IPS-18a (cell line): ENCODE measurements around the gene RET.

Experiments used
- H3K27ac ChIP-seq: one replicate; pipeline ENCODE4 v1.5.1; 2013; ENCODE audit warnings: low read length
- H3K27me3 ChIP-seq: one replicate; pipeline ENCODE4 v1.6.1; 2013; ENCODE audit warnings: mild to moderate bottlenecking, low read length; ENCODE audit not compliant: control insufficient read depth, insufficient read depth
- H3K36me3 ChIP-seq: one replicate; pipeline ENCODE4 v1.6.1; 2013; ENCODE audit warnings: low read depth, low read length; ENCODE audit not compliant: control insufficient read depth
- H3K4me1 ChIP-seq: one replicate; pipeline ENCODE4 v1.6.1; 2013; ENCODE audit warnings: low read depth, low read length; ENCODE audit not compliant: control insufficient read depth
- H3K4me3 ChIP-seq: one replicate; pipeline ENCODE4 v1.5.1; 2013; ENCODE audit warnings: low read length
- H3K9ac ChIP-seq: one replicate; pipeline ENCODE4 v1.6.1; 2013; ENCODE audit warnings: mild to moderate bottlenecking, low read length, moderate library complexity
- H3K9me3 ChIP-seq: one replicate; pipeline ENCODE4 v1.6.1; 2013; ENCODE audit warnings: low read depth, low read length; ENCODE audit not compliant: control insufficient read depth

Gene RET

DNA sequence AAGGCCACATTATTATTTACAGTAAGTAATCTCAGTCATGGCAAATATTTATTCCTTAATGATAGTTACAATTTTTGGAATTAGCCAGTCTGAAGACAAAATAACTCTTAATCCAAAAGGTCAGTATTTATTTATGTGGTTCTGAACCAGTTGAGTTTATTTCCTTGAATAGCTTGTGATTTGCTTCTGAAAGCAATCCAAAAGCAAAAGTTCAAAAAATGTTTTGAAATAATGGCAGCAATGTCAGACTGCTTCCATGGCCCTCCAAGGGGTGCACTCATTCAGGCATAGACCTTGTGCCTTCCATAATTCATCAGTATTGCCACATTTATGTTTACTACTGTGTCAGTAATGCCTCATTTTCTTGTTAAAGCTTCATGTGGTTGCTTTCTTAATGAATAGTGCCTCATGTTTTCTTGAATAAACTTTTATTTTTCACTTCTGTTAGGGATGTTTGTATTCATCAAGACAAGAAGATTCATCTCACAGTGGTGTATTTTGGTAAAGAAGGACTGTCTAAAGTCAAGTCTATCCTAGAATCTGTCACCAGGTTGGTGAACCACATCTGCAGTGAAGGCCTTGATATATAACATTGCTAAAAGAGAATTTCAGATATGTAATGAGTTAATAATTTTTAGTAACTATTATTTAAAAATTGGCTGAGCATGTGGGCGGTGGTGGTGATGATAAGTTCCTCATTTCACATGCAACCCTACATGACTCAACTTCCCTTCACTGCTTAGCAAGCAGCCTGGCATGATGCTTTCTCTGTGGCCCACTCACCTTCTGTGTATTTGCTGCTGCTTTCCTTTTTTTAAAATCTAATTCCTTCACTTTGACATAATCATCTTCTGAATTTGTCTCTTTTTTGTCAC is 83.4 kb downstream of the RET start:
- Histone ChIP-seq H3K4me3 (no peak overlapping the region), H3K27ac (no peak overlapping the region), H3K36me3 (no peaks in the 10 kb centered on the region), H3K27me3 (no peaks in the 10 kb centered on the region), H3K4me1 (no peaks in the 10 kb centered on the region), H3K9ac (no peak overlapping the region), H3K9me3 (no peaks in the 10 kb centered on the region)

- Histone ChIP-seq H3K27me3 (no peaks in the 10 kb centered on the region), H3K4me1 (no peaks in the 10 kb centered on the region), H3K4me3 (no peak overlapping the region), H3K27ac (no peak overlapping the region), H3K9ac (no peak overlapping the region), H3K9me3 (no peaks in the 10 kb centered on the region), H3K36me3 (no peaks in the 10 kb centered on the region)
These were observed 84.0 kb downstream of the RET start for GRCh38 chr10:43160921-43161255.

- Histone ChIP-seq H3K36me3 (no peaks in the 10 kb centered on the region), H3K9me3 (no peaks in the 10 kb centered on the region), H3K4me3 (no peak overlapping the region), H3K9ac (no peak overlapping the region), H3K27me3 (no peaks in the 10 kb centered on the region), H3K4me1 (no peaks in the 10 kb centered on the region), H3K27ac (no peak overlapping the region)
These were observed 85.7 kb downstream of the RET start for GRCh38 chr10:43162604-43163003.

DNA sequence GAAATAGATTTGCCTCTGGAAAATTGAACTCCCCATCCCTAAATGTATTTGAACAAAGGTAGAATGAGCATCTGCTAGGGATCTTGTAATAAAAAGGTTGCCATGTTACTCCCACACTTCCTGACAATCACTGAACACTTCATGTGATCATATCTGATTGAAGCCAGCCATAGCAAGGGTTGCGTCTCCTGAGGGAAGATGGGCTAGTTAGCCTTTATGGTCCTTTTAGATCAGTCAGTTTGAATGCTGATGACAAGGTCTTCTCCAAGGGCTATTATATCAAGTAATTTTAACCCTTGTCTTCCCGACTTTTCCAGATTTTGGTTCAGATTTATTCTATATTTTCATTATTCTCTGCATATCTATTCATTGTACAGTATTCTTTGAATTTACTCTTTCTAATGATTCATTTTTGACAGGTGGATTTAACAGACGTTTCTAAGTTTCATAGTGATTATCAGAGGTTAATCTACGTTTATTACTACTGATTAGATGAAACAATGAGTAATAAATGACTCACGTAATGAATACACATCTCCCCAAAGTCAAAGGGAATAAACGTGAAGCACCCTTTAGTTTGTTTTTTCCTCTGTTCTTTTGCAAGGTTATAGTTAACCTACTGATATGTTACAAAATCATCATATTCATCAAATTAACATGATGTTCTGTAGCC is 89.5 kb downstream of the RET start:
- Histone ChIP-seq H3K9ac (no peak overlapping the region), H3K9me3 (no peaks in the 10 kb centered on the region), H3K4me3 (no peak overlapping the region), H3K4me1 (no peaks in the 10 kb centered on the region), H3K27me3 (no peaks in the 10 kb centered on the region), H3K36me3 (no peaks in the 10 kb centered on the region), H3K27ac (no peak overlapping the region)

- no peak overlapping the region for H3K4me3 ChIP-seq
- H3K27me3 ChIP-seq, result no peaks in the 10 kb centered on the region
- H3K9me3 ChIP-seq, result no peaks in the 10 kb centered on the region
- peaks cover 4% of the 10 kb centered on the region for H3K4me1 ChIP-seq
- no peak overlapping the region for H3K9ac ChIP-seq
- H3K36me3 ChIP-seq, result no peaks in the 10 kb centered on the region
- H3K27ac ChIP-seq, result no peak overlapping the region
These were observed 90.1 kb downstream of the RET start for GRCh38 chr10:43166880-43167497.

- Histone ChIP-seq H3K36me3 (no peaks in the 10 kb centered on the region), H3K27ac (no peak overlapping the region)
These were observed 90.6 kb downstream of the RET start for GRCh38 chr10:43167498-43167889.

DNA sequence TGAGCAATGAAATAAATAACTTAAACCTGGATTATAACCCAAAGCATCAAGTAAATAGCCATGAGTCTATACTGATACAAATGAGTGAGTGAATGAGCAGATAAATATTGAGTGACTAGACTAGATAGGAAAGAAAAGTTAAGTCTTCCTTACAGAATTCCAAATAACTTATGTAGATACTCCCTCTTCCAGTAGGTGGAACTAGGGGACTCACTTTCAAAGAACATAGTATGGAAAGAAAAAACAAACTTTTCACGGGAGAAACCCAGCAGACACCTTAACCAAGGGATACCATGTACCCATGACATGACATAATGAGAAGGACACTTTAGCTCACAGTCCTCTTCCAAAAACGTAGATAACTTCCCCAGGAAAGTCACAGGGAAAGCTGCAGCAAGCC is 93.6 kb downstream of the RET start:
- Histone ChIP-seq H3K9me3 (no peaks in the 10 kb centered on the region), H3K27ac (no peak overlapping the region), H3K9ac (no peak overlapping the region), H3K36me3 (no peaks in the 10 kb centered on the region), H3K4me3 (no peak overlapping the region), H3K27me3 (no peaks in the 10 kb centered on the region), H3K4me1 (peaks cover 4% of the 10 kb centered on the region)

More at GRCh38 chr10:43167498-43167889, 90.6 kb downstream of the RET start:
- Histone ChIP-seq H3K9ac (no peak overlapping the region), H3K4me1 (peaks cover 4% of the 10 kb centered on the region), H3K4me3 (no peak overlapping the region), H3K9me3 (no peaks in the 10 kb centered on the region), H3K27me3 (no peaks in the 10 kb centered on the region)

DNA sequence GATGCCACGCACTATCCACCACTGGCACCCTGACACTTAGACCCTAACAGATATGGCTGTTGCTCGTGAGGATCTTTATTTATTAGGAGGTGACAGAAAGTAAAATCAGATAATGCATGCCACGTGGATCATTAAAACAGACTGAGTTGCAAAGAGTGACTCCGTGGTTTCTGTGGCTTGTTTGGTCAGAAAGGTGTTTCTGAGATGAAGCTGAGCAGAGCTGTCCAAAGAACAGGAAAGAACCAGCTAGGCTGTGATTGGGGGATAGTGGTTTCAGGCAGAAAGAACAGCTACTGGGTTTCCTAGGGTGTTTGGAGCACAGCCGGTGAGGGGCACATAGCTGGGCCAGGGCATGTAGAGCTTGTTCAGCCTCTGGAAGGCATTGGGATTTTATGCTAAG is 95.8 kb downstream of the RET start:
- Histone ChIP-seq H3K4me3 (no peak overlapping the region), H3K27me3 (no peaks in the 10 kb centered on the region), H3K27ac (no peak overlapping the region), H3K9me3 (no peaks in the 10 kb centered on the region), H3K36me3 (no peaks in the 10 kb centered on the region), H3K4me1 (peaks cover 4% of the 10 kb centered on the region), H3K9ac (no peak overlapping the region)

DNA sequence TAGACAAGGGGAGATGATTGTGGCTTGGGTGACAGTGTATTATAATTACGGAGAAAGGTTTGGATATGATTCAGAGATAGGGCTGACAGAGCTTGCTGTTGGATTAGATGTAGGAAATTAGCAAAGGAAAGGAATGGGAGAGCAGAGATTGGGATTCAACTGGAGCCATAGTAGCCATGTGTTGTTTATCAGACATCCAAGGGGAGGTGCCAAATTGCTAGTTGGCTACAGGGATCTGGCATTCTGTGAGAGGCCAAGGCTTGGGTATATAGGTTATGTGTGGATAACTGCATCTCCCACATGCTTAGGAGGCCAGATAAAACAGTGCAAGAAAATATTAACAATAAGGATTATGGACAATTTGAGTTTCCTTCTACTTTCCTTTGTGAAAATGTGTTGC is 96.3 kb downstream of the RET start:
- H3K9me3 ChIP-seq, result no peaks in the 10 kb centered on the region
- H3K36me3 ChIP-seq, result no peaks in the 10 kb centered on the region
- peaks cover 4% of the 10 kb centered on the region for H3K4me1 ChIP-seq
- H3K4me3 ChIP-seq, result no peak overlapping the region
- no peak overlapping the region for H3K27ac ChIP-seq
- H3K9ac ChIP-seq, result no peak overlapping the region
- H3K27me3 ChIP-seq, result no peaks in the 10 kb centered on the region

GRCh38 chr10:43174969-43175368 is 98.1 kb downstream of the RET start:
- H3K4me1 ChIP-seq, result peaks cover 4% of the 10 kb centered on the region
- H3K36me3 ChIP-seq, result no peaks in the 10 kb centered on the region
- H3K27ac ChIP-seq, result no peak overlapping the region
- no peaks in the 10 kb centered on the region for H3K9me3 ChIP-seq
- H3K4me3 ChIP-seq, result no peak overlapping the region
- no peaks in the 10 kb centered on the region for H3K27me3 ChIP-seq
- no peak overlapping the region for H3K9ac ChIP-seq

GRCh38 chr10:43176271-43176670 is 99.4 kb downstream of the RET start:
- no peak overlapping the region for H3K9ac ChIP-seq
- H3K27me3 ChIP-seq, result no peaks in the 10 kb centered on the region
- no peak overlapping the region for H3K4me3 ChIP-seq
- no peak overlapping the region for H3K27ac ChIP-seq
- peaks cover 4% of the 10 kb centered on the region for H3K4me1 ChIP-seq
- H3K9me3 ChIP-seq, result no peaks in the 10 kb centered on the region
- H3K36me3 ChIP-seq, result no peaks in the 10 kb centered on the region
